Activated T-cell treated with anti-CD3 and anti-CD28 coated beads, Interleukin-2, amount 50 U/mL, for 48 hours (primary cell): ENCODE results near the gene GPR137C.

Source experiments
- DNase-seq, 2 experiments: peaks; one replicate each; pipeline ENCODE4 v3.0.0-alpha.2; 2020

The GPR137C gene

DNA sequence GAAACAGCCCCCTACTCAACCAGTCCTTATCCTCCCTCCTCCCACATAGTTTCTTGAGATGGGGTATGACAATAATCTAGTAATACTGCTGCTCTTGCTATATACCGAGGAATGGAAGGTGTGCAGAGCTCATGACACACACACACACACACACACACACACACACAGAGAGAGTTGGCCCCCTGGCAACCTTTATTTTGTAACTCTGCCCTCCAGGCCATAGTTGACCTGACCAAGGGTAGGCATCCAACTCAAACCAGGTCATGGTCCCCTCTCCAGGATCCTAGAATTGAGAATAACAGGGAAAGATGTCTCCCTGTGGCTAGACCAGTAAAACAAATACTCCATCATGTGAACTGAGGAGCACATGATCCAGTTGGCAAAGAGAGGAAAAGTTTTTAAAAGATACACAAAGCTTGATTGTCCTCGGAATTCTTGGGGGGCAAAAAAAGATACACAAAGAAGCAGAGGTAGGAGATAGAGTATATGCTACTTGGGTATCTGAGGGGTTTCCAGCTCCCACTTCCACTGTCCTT is 131.4 kb downstream of the GPR137C start:
- DNase-seq: no peak

DNA sequence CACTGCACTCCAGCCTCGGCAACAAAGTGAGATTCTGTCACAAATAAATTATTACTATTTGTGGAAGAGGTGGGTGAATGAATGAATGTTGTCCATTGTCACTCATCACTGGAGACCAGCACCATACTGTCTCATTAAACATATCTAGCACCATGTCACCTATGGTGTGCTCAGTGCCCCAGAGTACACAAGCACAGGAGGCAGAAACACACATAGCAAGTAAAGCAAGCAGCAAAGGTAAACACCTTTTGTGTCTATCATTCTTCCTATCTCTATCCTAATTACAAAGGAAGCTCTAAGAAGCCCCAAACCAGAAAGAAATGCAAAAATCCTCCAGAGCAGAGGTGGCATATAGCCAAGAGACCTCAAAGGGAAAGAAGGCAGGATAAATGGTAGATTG is 133.5 kb downstream of the GPR137C start:
- DNase-seq: no peak
